LNCaP clone FGC (cell line): ENCODE results near the gene CORO2B.

Experiments used
- DNase-seq: peaks from one replicate; pipeline ENCODE4 v3.0.0-alpha.2; 2011; ENCODE audit warnings: low read depth
- H3K4me3 ChIP-seq: 2 replicates; pipeline ENCODE4 v1.5.1; 2011; ENCODE audit warnings: mild to moderate bottlenecking, low read depth, low read length, control low read depth
- CTCF ChIP-seq: IDR thresholded peaks from 2 replicates; pipeline ENCODE4 v1.5.1; 2012; ENCODE audit warnings: mild to moderate bottlenecking; ENCODE audit not compliant: control insufficient read depth, insufficient read depth; ENCODE audit errors: extremely low read depth

CORO2B gene

DNA sequence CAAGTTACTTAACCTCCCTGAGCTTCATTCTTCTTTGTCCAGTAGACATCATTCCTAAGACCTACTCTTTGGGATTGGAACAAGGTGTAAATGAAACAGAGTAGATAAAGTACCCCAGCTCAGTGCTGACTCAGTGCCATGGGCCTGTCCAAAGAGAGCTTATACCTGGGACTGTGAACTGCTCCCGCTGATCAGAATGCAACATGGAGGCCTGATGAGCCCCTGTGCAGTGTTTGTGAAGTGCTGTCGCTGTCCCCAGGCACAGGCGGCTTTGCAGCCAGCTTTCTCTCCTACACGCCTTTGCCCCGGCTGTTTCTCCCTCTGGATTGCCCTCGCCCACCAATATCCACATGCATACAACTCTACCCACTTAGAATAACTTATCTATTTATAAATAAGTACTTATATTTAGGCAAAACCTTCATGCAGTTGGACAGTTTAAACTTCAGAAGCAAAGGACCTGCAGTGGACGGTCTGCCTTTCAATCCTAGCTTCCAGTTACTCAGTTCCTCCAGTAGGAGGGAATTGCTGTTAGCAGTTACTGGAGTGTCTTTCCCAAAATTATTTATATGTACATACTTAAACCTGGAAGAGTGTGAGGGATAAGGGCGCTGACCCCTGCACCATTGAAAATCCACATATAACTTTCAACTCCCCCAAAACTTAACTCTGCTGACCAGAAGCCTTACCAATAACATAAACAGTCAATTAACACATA lies 80.0 kb downstream of the CORO2B start:
- no peak overlapping the region for H3K4me3 ChIP-seq
- DNase-seq: no peak
- no peak for TF ChIP-seq CTCF

- TF ChIP-seq CTCF: no peak
- no peak overlapping the region for H3K4me3 ChIP-seq
- DNase-seq: no peak
Measured at GRCh38 chr15:68663526-68663925, 84.7 kb downstream of the CORO2B start.

DNA sequence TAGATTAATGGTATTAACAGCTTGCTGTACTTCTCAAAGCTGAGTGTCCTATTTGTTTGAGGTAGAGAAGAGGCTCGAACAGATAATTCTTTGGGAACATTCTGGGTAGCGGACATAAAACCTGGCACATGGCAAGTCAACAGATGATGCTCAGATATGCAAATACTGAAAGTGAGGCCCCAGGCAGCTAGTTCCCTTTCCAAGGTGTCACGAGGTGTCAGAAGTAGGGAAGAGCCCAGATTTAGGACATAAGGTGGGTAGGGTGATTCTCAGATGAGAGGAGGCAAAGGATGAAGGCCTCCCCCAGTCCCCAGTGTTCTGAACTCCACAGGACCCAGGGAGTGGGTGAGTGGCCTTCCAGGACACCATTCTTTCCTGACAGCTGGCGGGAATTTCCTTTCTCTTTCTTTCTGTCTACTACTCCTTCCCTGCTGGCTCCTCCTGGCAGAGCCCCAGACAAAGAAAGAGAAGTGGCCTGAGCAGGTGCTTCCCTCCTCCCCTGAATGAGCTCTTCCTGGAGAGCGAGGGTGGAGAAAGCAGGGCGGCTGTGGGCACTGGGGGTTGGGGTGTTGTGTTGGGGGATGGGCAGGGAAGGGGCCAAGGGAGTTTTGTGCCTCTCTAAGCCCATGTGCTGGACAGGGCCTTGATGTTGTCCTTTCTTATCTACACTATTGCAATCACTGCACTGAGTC lies 87.5 kb downstream of the CORO2B start:
- no peak for DNase-seq
- H3K4me3 ChIP-seq: no peak overlapping the region
- no peak for TF ChIP-seq CTCF

GRCh38 chr15:68666812-68667450 lies 88.1 kb downstream of the CORO2B start:
- no peak for DNase-seq
- H3K4me3 ChIP-seq: no peak overlapping the region
- TF ChIP-seq CTCF: no peak

GRCh38 chr15:68667800-68668625 lies 89.2 kb downstream of the CORO2B start:
- no peak overlapping the region for H3K4me3 ChIP-seq
- DNase-seq: no peak
- no peak for TF ChIP-seq CTCF

DNA sequence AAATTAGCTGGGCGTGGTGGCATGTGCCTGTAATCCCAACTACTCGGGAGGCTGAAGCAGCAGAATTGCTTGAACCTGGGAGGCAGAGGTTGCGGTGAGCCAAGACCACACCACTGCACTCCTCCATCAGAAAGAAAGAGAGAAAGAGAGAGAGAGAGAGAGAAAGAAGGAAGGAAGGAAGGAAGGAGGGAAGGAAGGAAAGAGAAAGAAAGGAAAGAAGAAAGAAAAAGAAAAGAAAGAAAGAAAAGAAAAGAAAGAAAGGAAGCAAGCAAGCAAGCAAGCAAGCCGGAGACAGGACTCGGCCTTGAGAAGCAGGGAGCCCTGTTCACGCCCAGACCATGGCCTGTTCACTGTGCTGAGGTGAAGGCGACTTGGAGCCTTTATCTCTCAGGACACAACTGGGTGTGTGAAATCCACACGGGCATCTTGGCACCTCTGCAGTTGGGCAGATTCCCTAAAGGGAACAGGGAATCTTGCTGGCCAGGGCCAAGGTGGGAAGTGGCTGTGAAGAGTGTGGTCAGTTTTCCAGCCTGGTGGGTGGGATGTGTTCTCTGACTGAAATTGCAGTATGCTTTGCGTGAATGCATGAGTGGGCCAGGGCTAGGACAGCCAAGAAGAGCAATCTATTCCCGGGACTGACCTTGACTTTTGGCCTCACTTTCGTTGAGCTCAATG lies 90.3 kb downstream of the CORO2B start:
- H3K4me3 ChIP-seq: no peak overlapping the region
- no peak for DNase-seq
- TF ChIP-seq CTCF: no peak
